ENCODE results near the gene PPP1R12C. TPM values are rescaled to one million over a fixed set of nuclear protein-coding genes. Genes with fewer than 3 reads are reported as not detected.

PPP1R12C gene
- total RNA-seq, 3 donors from 2014 or later = 68.3 to 148 (median 91.7) TPM

DNA sequence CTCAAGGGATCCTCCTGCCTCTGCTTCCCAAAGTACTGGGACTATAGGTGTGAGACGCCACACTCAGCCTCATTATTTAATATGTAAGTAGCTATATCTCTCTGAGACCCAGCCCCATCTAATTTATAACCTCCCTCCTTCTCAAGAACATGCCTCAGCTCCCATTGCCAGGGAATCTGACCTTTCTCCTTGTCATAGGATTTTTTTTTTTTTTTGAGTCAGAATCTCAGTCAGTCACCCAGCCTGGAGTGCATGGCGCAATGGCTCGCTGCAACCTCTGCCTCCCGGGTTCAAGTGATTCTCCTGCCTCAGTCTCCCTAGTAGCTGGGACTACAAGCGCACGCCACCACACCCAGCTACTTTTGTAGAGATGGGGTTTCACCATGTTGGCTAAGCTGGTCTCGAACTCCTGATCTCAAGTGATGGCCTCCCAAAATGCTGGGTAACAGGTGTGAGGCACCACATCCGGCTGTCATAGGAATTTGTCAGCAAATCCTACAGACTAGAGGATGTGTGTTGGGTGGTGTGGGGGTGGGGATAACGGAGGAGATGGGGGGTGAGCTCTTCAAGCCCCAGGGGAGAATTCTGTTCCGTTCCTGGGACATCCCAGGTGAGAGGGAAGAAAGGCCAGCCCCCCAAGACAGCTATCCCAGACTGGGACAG lies 46.8 kb downstream of the PPP1R12C start:
- intact Hi-C loops (cut with DNase I; ENCODE audit: low total_unique reads) = no loop called here
- Histone ChIP-seq H3K36me3 (no peaks in the 10 kb centered on the region), H3K27me3 (peaks cover 3 to 5% of the 10 kb centered on the region in 2 donors), H3K27ac (peak overlapping the region in 1 of 2 donors; percentile 12), H3K9me3 (no peaks in the 10 kb centered on the region), H3K4me1 (no peaks in the 10 kb centered on the region), H3K4me3 (no peak overlapping the region)
- no peak for DNase-seq (ENCODE audit: low spot score in 2 of 2)
- TF ChIP-seq, protein P1, sequence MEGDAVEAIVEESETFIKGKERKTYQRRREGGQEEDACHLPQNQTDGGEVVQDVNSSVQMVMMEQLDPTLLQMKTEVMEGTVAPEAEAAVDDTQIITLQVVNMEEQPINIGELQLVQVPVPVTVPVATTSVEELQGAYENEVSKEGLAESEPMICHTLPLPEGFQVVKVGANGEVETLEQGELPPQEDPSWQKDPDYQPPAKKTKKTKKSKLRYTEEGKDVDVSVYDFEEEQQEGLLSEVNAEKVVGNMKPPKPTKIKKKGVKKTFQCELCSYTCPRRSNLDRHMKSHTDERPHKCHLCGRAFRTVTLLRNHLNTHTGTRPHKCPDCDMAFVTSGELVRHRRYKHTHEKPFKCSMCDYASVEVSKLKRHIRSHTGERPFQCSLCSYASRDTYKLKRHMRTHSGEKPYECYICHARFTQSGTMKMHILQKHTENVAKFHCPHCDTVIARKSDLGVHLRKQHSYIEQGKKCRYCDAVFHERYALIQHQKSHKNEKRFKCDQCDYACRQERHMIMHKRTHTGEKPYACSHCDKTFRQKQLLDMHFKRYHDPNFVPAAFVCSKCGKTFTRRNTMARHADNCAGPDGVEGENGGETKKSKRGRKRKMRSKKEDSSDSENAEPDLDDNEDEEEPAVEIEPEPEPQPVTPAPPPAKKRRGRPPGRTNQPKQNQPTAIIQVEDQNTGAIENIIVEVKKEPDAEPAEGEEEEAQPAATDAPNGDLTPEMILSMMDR (IDR thresholded peaks at IDR 0.05) = no peak
- no peak for TF ChIP-seq POLR2A (IDR thresholded peaks at IDR 0.05)
- no peak for TF ChIP-seq POLR2AphosphoS5 (IDR thresholded peaks at IDR 0.05)

DNA sequence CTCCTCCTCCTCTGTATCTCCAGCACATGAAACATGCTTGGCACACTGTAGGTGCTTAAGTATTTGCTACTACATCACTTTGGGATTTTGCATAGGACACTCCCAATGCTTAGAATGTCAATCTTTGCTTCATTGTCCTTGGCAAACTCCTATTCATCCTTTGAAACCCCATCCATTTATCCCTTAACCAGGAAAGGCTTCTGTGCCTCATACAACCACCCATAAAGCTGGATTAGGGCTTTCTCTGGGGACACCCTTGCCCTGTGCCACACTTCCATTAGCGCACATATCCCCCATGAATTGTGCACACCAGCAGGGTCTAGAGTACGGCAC lies 47.6 kb downstream of the PPP1R12C start:
- intact Hi-C loops (cut with DNase I; ENCODE audit: low total_unique reads) = no loop called here
- Histone ChIP-seq H3K27me3 (peaks cover 3 to 5% of the 10 kb centered on the region in 2 donors), H3K4me1 (no peaks in the 10 kb centered on the region), H3K27ac (peak overlapping the region; percentile 87 to 88), H3K36me3 (no peaks in the 10 kb centered on the region), H3K9me3 (no peaks in the 10 kb centered on the region), H3K4me3 (peak overlapping the region in 2 of 3 donors; percentile 52 to 62)
- TF ChIP-seq, protein P1 (IDR thresholded peaks at IDR 0.05) = no peak
- TF ChIP-seq POLR2A (IDR thresholded peaks at IDR 0.05) = no peak
- no peak for DNase-seq (ENCODE audit: low spot score in 2 of 2)

DNA sequence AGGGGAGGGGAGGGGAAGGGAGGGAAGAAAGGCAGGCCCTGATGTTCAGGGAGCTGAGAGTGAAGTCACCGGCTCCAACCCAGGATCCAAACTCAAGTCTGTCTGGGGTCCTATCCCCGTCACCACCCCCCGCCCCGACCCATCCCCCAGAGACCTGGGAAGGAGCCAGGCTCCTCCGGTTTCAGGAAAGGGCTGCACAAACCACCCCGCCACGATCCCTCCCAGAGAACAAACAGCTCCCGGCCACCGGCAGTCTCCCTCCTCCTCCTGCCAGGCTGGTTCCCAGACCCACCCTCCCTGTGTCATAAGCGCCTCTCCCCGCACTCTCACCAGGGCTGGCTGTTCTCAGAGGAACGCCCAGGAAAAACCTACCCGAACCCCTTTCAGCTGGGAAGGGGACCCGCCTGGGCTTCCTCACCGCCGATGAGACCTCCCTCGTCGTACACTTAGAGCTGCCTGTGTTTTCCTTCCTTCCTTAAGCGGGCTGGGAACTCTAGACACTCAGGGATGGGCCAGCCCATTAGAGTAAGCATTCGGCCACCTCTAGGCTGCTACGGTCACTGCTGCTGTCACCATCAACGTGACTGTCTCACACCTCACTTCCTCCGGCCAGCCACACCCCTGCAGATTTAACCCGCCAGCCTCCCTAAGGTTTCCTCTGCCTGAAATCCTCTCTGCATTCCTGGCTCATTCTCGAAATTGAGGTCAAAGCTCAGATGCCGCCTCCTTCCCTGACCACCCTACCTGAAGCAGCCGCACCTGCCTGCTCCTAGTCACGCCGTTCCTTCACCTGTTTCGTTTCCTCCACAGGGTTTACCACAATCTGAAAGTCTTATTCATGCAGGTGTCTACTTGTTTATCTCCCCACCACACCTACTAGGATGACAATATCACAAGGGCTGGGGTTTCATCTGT lies 48.2 kb downstream of the PPP1R12C start:
- TF ChIP-seq, protein P1 (IDR thresholded peaks at IDR 0.05) = peak in 2 of 3 donors; percentile 31 to 45
- TF ChIP-seq POLR2A (IDR thresholded peaks at IDR 0.05) (peak; percentile 37), POLR2AphosphoS5 (IDR thresholded peaks at IDR 0.05) (peak in 1 of 3 donors; percentile 45)
- H3K9me3 ChIP-seq = no peaks in the 10 kb centered on the region
- peaks cover 3 to 5% of the 10 kb centered on the region in 2 donors for H3K27me3 ChIP-seq
- H3K4me3 ChIP-seq = peak overlapping the region in 2 of 3 donors; percentile 52 to 62
- no peaks in the 10 kb centered on the region for H3K4me1 ChIP-seq
- DNase-seq (ENCODE audit: low spot score in 2 of 2) = peak; percentile 70 to 92
- peak overlapping the region; percentile 87 to 88 for H3K27ac ChIP-seq
- intact Hi-C loops (cut with DNase I; ENCODE audit: low total_unique reads) = no loop called here
- H3K36me3 ChIP-seq = no peaks in the 10 kb centered on the region

DNA sequence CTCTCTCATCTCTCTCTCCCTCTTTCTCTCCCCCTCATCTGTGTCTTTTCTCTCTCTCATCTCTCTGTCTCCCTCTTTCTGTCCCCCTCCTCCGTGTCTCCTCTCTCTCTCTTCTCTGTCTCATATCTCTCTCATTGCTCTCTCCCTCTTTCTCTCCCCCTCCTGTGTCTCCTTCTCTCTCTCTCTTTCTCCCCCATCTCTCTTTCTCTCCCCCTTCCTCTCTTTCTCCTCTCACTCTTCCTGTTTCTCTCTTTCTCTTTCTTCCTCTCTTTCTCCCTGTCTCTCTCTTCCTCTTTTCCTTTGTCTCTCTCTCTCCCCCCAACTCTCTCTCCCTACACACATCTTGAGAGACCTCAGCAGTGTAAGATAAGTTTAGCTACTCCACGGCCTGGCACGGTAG lies 49.6 kb downstream of the PPP1R12C start:
- TF ChIP-seq POLR2A (IDR thresholded peaks at IDR 0.05) (no peak), POLR2AphosphoS5 (IDR thresholded peaks at IDR 0.05) (no peak)
- TF ChIP-seq, protein P1 (IDR thresholded peaks at IDR 0.05) = no peak
- no peak overlapping the region for H3K27ac ChIP-seq
- no peak for DNase-seq (ENCODE audit: low spot score in 2 of 2)
- peaks cover 3 to 5% of the 10 kb centered on the region in 2 donors for H3K27me3 ChIP-seq
- intact Hi-C loops (cut with DNase I; ENCODE audit: low total_unique reads) = no loop called here
- no peaks in the 10 kb centered on the region for H3K9me3 ChIP-seq
- H3K4me3 ChIP-seq = no peak overlapping the region
- no peaks in the 10 kb centered on the region for H3K36me3 ChIP-seq
- H3K4me1 ChIP-seq = no peaks in the 10 kb centered on the region

All from breast epithelium (tissue), 4 donors.